Hepatic stellate cell (primary cell): ENCODE results near the gene MICU2.
A peak's percentile ranks its signal among the peaks of the same experiment; 100 is the strongest.
"Not testable (repeated sequence)": the region's sequence is repeated elsewhere in the genome, so short reads cannot be mapped to it uniquely, and the experiment has no call there.

Experiments
- DNase-seq: peaks from one replicate; pipeline ENCODE4 v3.0.0; 2011; ENCODE audit warnings: low spot score

MICU2 gene

DNA sequence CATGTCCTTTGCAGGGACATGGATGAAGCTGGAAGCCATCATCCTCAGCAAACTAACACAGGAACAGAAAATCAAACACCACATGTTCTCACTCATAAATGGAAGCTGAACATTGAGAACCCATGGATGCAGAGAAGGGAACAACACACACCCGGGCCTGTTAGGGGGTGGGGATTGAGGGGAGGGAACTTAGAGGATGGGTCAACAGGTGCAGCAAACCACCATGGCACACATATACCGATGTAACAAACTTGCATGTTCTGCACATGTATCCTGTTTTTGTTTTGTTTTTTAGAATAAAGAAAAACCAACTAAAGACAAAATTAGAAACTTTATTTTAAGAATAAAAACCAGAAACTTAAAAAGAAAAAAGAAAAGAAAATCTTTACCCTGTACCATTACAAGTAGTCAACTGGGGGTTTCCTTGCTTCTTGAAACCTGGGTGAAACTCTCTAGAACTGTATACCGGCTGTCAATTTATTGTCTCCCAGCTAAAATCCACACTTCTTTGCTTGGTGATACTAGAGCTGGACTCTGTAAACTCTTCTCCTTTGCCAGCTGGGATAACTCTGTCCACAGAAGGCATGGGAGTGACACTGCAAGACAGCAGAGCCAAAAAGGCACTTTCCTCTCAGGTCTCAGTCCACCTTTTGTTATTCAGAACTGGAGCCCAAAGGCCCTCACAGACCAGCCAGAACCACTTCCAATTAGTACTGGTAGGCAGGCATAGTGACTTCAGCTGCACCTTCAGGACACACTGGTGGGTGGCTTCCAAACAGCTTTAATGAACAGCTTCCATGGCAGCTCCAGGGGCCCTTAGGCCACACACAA lies 9.0 kb downstream of the MICU2 start:
- no peak for DNase-seq

GRCh38 chr13:21590665-21591456 lies 13.1 kb downstream of the MICU2 start:
- DNase-seq: not testable (repeated sequence)

DNA sequence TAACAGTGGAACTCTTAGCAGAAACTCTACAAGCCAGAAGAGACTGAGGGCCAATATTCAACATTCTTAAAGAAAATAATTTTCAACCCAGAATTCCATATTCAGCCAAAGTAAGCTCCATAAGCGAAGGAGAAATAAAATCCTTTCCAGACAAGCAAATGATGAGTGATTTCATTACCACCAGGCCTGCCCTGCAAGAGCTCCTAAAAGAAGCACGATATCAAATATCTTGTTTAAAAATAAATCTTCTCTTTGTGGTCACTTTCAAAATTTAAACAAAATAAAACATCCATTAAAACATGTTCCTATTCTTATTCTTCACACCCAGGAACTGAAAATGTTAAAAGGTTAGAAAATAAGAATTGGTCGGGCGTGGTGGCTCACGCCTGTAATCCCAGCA lies 13.7 kb downstream of the MICU2 start:
- no peak for DNase-seq

- DNase-seq: not testable (repeated sequence)
Observed at GRCh38 chr13:21589510-21589909, 14.5 kb downstream of the MICU2 start.

GRCh38 chr13:21588411-21588810 lies 15.6 kb downstream of the MICU2 start:
- DNase-seq: not testable (repeated sequence)

DNA sequence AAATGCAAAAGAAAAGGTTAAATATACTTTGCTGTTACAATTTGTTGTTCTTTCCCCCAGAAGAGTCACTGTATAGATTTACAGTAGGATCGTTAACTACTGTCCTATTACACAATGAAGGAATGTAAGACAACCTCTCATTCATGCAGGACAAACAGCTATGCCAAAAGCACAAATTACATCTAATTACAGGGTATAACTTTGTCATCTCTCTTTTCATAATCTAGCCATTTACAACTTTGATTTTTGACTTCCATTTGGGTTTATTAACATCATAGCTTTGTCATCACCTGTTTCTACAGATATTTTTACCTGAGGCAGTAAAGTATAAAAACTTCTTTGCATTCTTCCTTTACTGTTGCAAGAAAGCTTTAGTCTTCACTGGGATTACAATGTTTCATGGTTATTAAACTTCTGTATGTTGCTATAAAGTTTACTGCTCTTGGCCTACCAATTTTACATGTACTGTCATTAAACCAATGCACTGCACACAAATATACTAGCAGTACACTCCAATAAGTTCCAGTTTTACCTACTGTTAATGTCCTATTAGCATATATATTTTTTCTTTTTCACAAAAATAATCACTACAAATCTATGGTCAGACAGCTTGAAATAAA lies 18.9 kb downstream of the MICU2 start:
- no peak for DNase-seq

- peak; percentile 42 for DNase-seq
Observed at GRCh38 chr13:21583478-21583877, 20.5 kb downstream of the MICU2 start.

GRCh38 chr13:21580736-21581135 lies 23.2 kb downstream of the MICU2 start:
- no peak for DNase-seq

- DNase-seq: no peak
Observed at GRCh38 chr13:21579754-21580316, 24.1 kb downstream of the MICU2 start.

DNA sequence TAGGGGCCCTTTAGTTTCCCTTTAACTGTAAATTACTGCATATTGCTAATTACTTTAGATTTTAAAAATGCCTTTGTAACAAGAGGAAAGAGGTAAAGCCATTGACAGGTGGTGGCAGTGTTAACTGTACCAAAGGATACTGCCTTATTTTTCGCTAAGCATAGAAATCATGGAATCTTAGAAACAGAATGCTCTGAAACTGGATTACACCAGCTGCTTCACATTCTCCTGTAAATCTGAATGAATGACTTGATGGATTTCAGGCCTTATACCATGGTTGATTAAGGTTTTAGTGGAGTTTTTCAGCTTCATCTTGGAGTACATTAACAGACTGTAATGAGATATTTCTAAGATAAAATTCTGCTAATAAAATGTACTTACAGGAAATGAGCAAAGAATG lies 25.2 kb downstream of the MICU2 start:
- no peak for DNase-seq

- DNase-seq: no peak
Observed at GRCh38 chr13:21576426-21576825, 27.5 kb downstream of the MICU2 start.

GRCh38 chr13:21573920-21574712 lies 29.9 kb downstream of the MICU2 start:
- DNase-seq: no peak

GRCh38 chr13:21569686-21570085 lies 34.3 kb downstream of the MICU2 start:
- no peak for DNase-seq

DNA sequence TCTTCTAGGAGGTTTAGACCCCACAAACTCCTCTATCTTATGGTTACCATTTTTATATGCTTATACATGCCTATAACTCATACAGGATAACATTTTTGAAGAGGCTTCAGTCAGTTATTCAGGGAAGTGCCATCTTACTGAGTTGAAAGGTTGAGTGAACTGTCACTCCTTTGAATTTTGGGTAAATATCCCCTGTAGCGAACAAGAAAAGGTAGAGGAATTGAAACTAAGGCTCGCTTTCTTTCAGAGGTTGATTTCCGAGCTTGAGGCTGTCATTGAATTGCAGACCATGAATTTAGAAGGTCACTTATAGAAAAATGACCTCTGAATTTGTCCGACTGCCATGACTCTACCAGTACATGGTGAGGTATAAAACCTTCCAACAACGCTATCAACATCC lies 35.1 kb downstream of the MICU2 start:
- no peak for DNase-seq

- DNase-seq: no peak
Observed at GRCh38 chr13:21567714-21568113, 36.3 kb downstream of the MICU2 start.

DNA sequence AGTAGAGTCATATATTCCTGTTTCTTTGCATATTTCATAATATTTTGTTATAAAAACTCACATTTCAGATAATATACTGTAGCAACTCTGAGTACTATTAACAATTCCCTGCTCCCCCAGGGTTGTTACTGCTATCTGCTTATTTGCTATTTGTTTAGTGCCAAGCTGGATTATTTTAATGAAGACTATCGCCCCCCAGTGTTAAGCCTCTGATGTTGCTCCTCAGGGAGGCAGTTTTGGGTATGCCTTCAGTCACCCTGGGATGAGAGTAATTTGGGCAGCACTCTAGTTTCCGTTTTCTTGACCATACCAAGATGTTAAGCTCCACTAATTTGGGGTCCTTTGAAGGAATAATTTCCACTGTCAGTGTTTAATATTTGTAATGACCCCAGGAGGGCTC lies 46.0 kb downstream of the MICU2 start:
- peak; percentile 18 for DNase-seq

- no peak for DNase-seq
Observed at GRCh38 chr13:21556051-21556450, 47.9 kb downstream of the MICU2 start.

GRCh38 chr13:21553261-21553660 lies 50.7 kb downstream of the MICU2 start:
- DNase-seq: not testable (repeated sequence)

GRCh38 chr13:21550918-21551317 lies 53.1 kb downstream of the MICU2 start:
- DNase-seq: no peak

DNA sequence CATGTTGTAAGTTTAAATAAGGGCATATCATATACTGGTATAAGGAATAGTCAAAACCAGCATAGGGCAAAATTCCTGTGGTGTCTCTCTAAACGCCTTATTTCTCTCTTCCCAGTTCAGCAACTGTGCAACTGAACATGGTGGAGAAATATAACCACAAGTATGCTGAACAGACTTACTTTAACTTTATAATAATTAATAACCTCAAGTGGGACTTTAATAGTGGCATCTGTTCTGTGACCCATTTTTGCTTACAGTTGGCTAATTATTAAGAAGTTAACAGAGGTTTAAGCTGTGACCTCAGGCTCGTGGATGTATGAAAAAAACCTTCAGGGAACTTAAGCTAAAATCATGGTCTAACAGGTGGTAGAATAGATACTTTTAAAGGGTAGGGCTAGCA lies 54.3 kb downstream of the MICU2 start:
- no peak for DNase-seq

- DNase-seq: no peak
Observed at GRCh38 chr13:21548577-21548976, 55.4 kb downstream of the MICU2 start.

- DNase-seq: no peak
Observed at GRCh38 chr13:21546372-21546771, 57.6 kb downstream of the MICU2 start.
